ENCODE results near the gene MTUS2.

DNA sequence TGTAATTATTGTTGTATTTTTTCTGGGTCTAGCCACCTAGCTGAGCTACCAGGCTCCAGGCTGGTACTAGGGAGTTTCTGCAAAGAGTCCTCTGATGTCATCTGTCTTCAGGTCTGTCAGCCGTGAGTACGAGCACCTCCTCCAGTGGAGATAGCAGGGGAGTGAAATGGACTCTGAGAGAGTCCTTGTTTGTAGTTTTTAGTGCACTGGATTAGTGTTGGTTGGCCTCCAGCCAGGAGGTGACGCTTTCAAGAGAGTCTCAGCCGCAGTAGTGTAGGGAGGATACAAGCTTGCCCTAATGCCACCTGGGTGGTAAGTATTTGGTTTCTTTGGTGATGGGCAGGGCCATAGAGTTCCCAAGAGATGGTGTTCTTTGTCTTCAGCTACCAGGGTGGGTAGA is 390.5 kb downstream of the MTUS2 start:
- no peak for TF ChIP-seq TCF7L2 (IDR thresholded peaks at IDR 0.05; ENCODE audit: low read depth, low read length)
- no peak for TF ChIP-seq ZNF785 (CRISPR knock-in tag; IDR thresholded peaks at IDR 0.05)
- no peak for TF ChIP-seq NFYB (IDR thresholded peaks at IDR 0.05; ENCODE audit: extremely low read depth, insufficient read length)
- TF ChIP-seq, protein P1, sequence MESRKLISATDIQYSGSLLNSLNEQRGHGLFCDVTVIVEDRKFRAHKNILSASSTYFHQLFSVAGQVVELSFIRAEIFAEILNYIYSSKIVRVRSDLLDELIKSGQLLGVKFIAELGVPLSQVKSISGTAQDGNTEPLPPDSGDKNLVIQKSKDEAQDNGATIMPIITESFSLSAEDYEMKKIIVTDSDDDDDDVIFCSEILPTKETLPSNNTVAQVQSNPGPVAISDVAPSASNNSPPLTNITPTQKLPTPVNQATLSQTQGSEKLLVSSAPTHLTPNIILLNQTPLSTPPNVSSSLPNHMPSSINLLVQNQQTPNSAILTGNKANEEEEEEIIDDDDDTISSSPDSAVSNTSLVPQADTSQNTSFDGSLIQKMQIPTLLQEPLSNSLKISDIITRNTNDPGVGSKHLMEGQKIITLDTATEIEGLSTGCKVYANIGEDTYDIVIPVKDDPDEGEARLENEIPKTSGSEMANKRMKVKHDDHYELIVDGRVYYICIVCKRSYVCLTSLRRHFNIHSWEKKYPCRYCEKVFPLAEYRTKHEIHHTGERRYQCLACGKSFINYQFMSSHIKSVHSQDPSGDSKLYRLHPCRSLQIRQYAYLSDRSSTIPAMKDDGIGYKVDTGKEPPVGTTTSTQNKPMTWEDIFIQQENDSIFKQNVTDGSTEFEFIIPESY (CRISPR knock-in tag; IDR thresholded peaks at IDR 0.05): no peak

Measured in K562 (cell line).